ENCODE data around the gene C7.

The C7 gene

GRCh38 chr5:40904994-40905306 lies 4.3 kb upstream of the C7 start:
- H3K4me3 ChIP-seq (ENCODE audit: severe bottlenecking), result no peak overlapping the region
- DNase-seq (ENCODE audit: low spot score) (no peak), ATAC-seq (ENCODE audit: low read depth) (no peak)
- H3K27me3 ChIP-seq (ENCODE audit: insufficient read depth, poor library complexity, severe bottlenecking), result no peaks in the 10 kb centered on the region
- no peaks in the 10 kb centered on the region for H3K9me3 ChIP-seq (ENCODE audit: severe bottlenecking)
- H3K27ac ChIP-seq (ENCODE audit: poor library complexity, severe bottlenecking), result no peak overlapping the region
- no peaks in the 10 kb centered on the region for H3K36me3 ChIP-seq (ENCODE audit: low read depth)
- no peaks in the 10 kb centered on the region for H3K4me1 ChIP-seq (ENCODE audit: insufficient read depth, poor library complexity, severe bottlenecking)
- TF ChIP-seq CTCF (IDR thresholded peaks at IDR 0.05; ENCODE audit: poor library complexity, severe bottlenecking), result peak; percentile 89

GRCh38 chr5:40906351-40906751 lies 2.9 kb upstream of the C7 start:
- DNase-seq (ENCODE audit: low spot score), result no peak

GRCh38 chr5:40909723-40910122 lies 426 bp downstream of the C7 start:
- Histone ChIP-seq H3K36me3 (ENCODE audit: low read depth) (no peaks in the 10 kb centered on the region), H3K4me1 (ENCODE audit: insufficient read depth, poor library complexity, severe bottlenecking) (no peaks in the 10 kb centered on the region), H3K4me3 (ENCODE audit: severe bottlenecking) (no peak overlapping the region), H3K9me3 (ENCODE audit: severe bottlenecking) (no peaks in the 10 kb centered on the region), H3K27ac (ENCODE audit: poor library complexity, severe bottlenecking) (no peak overlapping the region), H3K27me3 (ENCODE audit: insufficient read depth, poor library complexity, severe bottlenecking) (no peaks in the 10 kb centered on the region)
- no peak for ATAC-seq (ENCODE audit: low read depth)
- TF ChIP-seq CTCF (IDR thresholded peaks at IDR 0.05; ENCODE audit: poor library complexity, severe bottlenecking), result no peak
- DNase-seq (ENCODE audit: low spot score), result no peak

More at GRCh38 chr5:40906351-40906751, 2.9 kb upstream of the C7 start:
- Histone ChIP-seq H3K27me3 (ENCODE audit: insufficient read depth, poor library complexity, severe bottlenecking) (no peaks in the 10 kb centered on the region), H3K9me3 (ENCODE audit: severe bottlenecking) (no peaks in the 10 kb centered on the region), H3K4me3 (ENCODE audit: severe bottlenecking) (no peak overlapping the region), H3K4me1 (ENCODE audit: insufficient read depth, poor library complexity, severe bottlenecking) (no peaks in the 10 kb centered on the region), H3K27ac (ENCODE audit: poor library complexity, severe bottlenecking) (no peak overlapping the region), H3K36me3 (ENCODE audit: low read depth) (no peaks in the 10 kb centered on the region)
- TF ChIP-seq CTCF (IDR thresholded peaks at IDR 0.05; ENCODE audit: poor library complexity, severe bottlenecking), result no peak
- ATAC-seq (ENCODE audit: low read depth), result peak; percentile 33; the same call in 1 of the 3 replicates

GRCh38 chr5:40911266-40911665 lies 2.0 kb downstream of the C7 start:
- no peak overlapping the region for H3K27ac ChIP-seq (ENCODE audit: poor library complexity, severe bottlenecking)
- H3K27me3 ChIP-seq (ENCODE audit: insufficient read depth, poor library complexity, severe bottlenecking), result no peaks in the 10 kb centered on the region
- H3K36me3 ChIP-seq (ENCODE audit: low read depth), result no peaks in the 10 kb centered on the region
- no peak for DNase-seq (ENCODE audit: low spot score)
- no peaks in the 10 kb centered on the region for H3K4me1 ChIP-seq (ENCODE audit: insufficient read depth, poor library complexity, severe bottlenecking)
- no peak for TF ChIP-seq CTCF (IDR thresholded peaks at IDR 0.05; ENCODE audit: poor library complexity, severe bottlenecking)
- no peak for ATAC-seq (ENCODE audit: low read depth)
- no peak overlapping the region for H3K4me3 ChIP-seq (ENCODE audit: severe bottlenecking)
- H3K9me3 ChIP-seq (ENCODE audit: severe bottlenecking), result no peaks in the 10 kb centered on the region

GRCh38 chr5:40914835-40915234 lies 5.5 kb downstream of the C7 start:
- Histone ChIP-seq H3K4me3 (ENCODE audit: severe bottlenecking) (no peak overlapping the region), H3K4me1 (ENCODE audit: insufficient read depth, poor library complexity, severe bottlenecking) (no peaks in the 10 kb centered on the region), H3K27ac (ENCODE audit: poor library complexity, severe bottlenecking) (no peak overlapping the region), H3K27me3 (ENCODE audit: insufficient read depth, poor library complexity, severe bottlenecking) (no peaks in the 10 kb centered on the region), H3K9me3 (ENCODE audit: severe bottlenecking) (no peaks in the 10 kb centered on the region), H3K36me3 (ENCODE audit: low read depth) (no peaks in the 10 kb centered on the region)
- no peak for TF ChIP-seq CTCF (IDR thresholded peaks at IDR 0.05; ENCODE audit: poor library complexity, severe bottlenecking)
- no peak for ATAC-seq (ENCODE audit: low read depth)
- DNase-seq (ENCODE audit: low spot score), result no peak

All from RWPE2 (cell line).